Measurements from ENCODE around the gene PPP6R1.

Gene PPP6R1

DNA sequence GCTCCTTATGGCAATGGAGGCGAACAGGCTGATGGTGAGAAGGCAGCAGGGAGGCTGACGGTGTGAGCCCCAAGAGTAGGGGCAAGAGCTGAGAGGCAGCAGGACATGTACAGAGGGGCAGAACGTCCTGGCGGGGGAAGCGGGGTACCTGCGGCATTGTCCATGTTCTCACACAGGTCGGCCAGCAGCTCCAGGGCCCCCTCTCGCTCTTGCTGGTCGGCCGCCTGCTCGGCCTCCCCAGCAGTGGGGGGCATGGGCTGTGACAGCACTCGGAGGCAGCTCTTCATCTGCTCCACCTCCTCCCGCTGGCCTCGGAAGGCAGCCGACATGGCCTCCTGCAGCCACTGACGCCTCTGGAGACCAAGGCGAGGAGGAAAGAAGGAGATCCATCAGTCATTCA lies 18.7 kb upstream of the PPP6R1 start:
- no peak for DNase-seq (ENCODE audit: extremely low spot score)
- TF ChIP-seq, protein P1, sequence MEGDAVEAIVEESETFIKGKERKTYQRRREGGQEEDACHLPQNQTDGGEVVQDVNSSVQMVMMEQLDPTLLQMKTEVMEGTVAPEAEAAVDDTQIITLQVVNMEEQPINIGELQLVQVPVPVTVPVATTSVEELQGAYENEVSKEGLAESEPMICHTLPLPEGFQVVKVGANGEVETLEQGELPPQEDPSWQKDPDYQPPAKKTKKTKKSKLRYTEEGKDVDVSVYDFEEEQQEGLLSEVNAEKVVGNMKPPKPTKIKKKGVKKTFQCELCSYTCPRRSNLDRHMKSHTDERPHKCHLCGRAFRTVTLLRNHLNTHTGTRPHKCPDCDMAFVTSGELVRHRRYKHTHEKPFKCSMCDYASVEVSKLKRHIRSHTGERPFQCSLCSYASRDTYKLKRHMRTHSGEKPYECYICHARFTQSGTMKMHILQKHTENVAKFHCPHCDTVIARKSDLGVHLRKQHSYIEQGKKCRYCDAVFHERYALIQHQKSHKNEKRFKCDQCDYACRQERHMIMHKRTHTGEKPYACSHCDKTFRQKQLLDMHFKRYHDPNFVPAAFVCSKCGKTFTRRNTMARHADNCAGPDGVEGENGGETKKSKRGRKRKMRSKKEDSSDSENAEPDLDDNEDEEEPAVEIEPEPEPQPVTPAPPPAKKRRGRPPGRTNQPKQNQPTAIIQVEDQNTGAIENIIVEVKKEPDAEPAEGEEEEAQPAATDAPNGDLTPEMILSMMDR (IDR thresholded peaks at IDR 0.05; ENCODE audit: control extremely low read depth, extremely low read depth, low read depth, missing control alignments): no peak
- CTCF ChIA-PET: interaction anchor here (1.4 to 3.3 kb wide), 4 partner anchors 14 to 207 kb away, joined by 3 to 13 read pairs (median 7); partner anchors contain the start of gene NAT14
- POLR2A ChIA-PET: interaction anchor here (1.7 kb wide), 1 partner anchor 18 kb away, joined by 7 read pairs; the partner anchor contains the start of gene PPP6R1

DNA sequence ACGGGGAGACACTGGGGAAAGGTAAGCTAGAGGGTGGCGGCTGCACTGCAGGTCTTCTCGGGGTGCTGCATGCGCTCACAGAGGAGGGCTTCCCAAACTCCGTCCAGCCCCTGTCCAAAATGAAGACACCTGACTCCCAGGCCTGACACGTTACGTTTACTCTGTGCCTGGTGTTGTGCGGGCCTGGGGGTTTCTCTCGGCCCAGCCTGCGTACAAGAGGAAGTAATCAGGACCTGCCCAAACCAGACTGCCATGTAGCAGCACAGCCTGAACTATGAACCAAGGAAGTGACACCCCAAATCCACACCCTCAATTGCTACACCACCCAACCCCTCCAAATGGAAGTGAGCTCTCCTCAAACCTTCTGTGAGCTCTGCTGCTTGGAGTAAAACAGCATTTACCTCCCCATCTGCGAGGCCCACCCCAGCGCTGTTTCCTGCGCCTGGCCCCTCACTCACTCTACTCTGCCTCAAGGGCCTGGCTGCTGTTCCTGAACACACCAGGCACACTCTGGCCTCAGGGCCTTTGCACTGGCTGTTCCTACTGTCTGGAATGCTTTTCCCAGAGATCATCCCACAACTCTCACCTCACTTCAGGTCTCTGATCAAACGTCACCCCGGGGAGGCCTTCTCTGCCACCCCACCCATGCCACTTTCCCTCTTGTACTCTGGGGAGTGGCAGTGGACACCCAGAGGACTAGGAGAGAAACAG lies 18.1 kb upstream of the PPP6R1 start:
- no peak for DNase-seq (ENCODE audit: extremely low spot score)
- POLR2A ChIA-PET: interaction anchor here (0.7 to 1.7 kb wide), 3 partner anchors 18 to 131 kb away, joined by 5 to 7 read pairs (median 6); partner anchors contain the start of genes PPP6R1 and UBE2S
- CTCF ChIA-PET: interaction anchor here (1.4 to 3.3 kb wide), 4 partner anchors 15 to 208 kb away, joined by 3 to 13 read pairs (median 7); partner anchors contain the start of gene NAT14
- TF ChIP-seq, protein P1 (IDR thresholded peaks at IDR 0.05; ENCODE audit: control extremely low read depth, extremely low read depth, low read depth, missing control alignments): no peak

DNA sequence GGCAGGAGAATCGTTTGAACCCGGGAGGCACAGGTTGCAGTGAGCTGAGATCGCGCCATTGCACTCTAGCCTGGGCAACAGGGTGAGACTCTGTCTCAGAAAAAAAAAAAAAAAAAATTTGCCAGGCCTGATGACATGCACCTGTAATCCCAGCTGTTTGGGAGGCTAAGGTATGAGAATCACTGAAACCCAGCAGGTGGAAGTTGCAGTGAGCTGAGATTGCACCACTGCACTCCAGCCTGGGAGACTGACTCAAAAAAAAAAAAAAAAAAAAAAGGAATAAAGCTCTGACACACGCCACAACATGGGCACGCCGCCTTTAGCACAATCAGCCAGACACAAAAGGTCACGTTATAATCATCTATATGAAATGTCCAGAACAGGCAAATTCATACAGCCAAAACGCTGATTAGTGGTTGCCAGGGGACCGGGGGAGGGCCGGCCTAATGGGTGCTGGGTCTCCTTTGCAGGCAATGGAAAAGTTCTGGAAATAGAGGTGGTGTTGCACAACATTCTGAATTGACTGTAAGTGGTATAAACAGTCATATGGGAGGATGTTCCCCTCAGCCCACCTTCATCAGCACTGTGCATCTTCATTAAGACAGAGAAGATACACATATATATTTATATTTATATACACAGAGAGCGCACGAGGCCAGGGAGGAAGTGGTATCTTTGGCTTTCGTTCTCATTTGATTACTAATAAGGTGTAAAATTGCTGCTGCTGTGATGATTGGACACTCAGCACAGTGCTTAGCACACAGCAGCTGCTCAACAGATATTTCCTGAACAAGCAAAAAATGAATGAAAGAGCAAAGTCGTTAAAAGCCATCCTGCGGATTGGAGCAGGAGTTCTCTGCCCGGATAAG lies 17.3 kb upstream of the PPP6R1 start:
- peak; percentile 70 for DNase-seq (ENCODE audit: extremely low spot score)
- CTCF ChIA-PET: interaction anchor here (0.9 to 3.3 kb wide), 5 partner anchors 15 to 208 kb away, joined by 3 to 13 read pairs (median 5); partner anchors contain the start of gene NAT14
- POLR2A ChIA-PET: interaction anchor here (0.7 to 1.7 kb wide), 3 partner anchors 17 to 131 kb away, joined by 5 to 7 read pairs (median 6); partner anchors contain the start of genes PPP6R1 and UBE2S
- TF ChIP-seq, protein P1 (IDR thresholded peaks at IDR 0.05; ENCODE audit: control extremely low read depth, extremely low read depth, low read depth, missing control alignments): no peak

DNA sequence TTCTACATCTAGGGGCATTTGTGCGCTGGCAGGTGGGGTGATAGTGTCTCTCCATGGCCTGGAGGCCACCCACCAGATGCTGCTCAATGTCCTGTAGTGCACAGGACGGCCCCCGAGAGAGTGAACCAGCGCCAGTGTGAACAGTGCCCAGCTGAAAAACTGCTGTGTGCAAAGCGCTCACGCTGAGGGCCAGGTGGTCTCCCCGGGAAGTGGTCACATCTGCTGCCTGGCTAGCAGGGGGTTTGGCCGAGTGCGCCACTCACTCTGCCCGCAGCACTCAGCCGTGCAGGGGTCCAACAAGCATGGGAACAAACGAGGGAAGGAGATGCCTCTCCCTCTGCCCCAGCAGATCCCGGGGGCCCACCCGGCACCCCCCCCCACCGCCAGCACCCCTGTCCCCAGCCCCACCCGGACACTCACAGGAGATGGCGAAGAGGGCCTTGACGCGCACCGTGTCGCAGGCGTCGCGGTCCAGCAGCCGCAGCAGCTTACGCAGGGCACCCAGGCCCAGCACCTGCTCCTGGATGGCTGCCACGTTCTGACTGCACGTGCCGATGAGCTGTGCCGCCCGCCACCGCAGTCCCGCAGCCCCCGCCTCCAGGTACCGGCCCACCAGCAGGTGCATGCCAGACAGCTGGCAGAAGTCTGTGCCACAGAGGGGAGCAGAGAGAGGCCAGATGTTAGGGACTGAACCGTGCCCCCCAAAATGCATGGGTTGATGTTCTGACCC lies 15.3 kb upstream of the PPP6R1 start:
- TF ChIP-seq, protein P1 (IDR thresholded peaks at IDR 0.05; ENCODE audit: control extremely low read depth, extremely low read depth, low read depth, missing control alignments): no peak
- POLR2A ChIA-PET: no interaction called here
- no peak for DNase-seq (ENCODE audit: extremely low spot score)
- CTCF ChIA-PET: no interaction called here

DNA sequence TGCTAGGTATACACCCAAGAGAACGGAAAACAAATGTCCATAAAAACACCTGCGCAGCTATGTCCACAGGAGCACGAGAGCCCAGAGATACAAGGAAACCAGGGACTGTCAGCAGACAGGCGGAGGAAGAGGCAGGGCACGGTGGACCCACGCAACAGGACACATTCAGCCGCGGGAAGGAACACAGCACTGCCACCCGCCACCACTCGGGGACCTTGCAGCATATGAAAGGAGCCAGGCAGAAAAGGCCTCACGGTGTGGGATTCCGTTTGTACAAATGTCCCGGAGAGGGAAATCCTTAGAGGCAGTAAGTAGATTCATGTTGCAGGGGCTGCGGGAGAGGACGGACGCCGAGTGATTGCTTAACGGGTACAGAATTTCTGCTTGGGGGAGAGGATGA lies 13.3 kb upstream of the PPP6R1 start:
- ChIA-PET CTCF (no interaction called here), POLR2A (no interaction called here)
- no peak for DNase-seq (ENCODE audit: extremely low spot score)
- TF ChIP-seq, protein P1 (IDR thresholded peaks at IDR 0.05; ENCODE audit: control extremely low read depth, extremely low read depth, low read depth, missing control alignments): no peak
